Tibial nerve (tissue), 4 donors: ENCODE results near the gene HBZ. TPM values are rescaled to one million over a fixed set of nuclear protein-coding genes. Genes with fewer than 3 reads are reported as not detected.

Experiments used
- DNase-seq, 2 donors: peaks; one replicate each; pipeline ENCODE4 v3.0.0-alpha.2; 2019; ENCODE audit warnings: low spot score in 2 of 2
- H3K27ac ChIP-seq, 4 donors: fragments of 200-600 bp; sonication (generic) in 3 of 4; one replicate each; pipeline ENCODE4 v1.5.1; 2017 to 2019; ENCODE audit warnings: mild to moderate bottlenecking in 1 of 4
- H3K27me3 ChIP-seq, 2 donors: fragments of 200-600 bp; sonication (generic) in 1 of 2; one replicate each; pipeline versions ENCODE4 v1.5.1 to v1.6.0; 2017 to 2019
- H3K36me3 ChIP-seq, 3 donors: fragments of 200-600 bp; sonication (generic); one replicate each; pipeline ENCODE4 v1.5.1; 2018 to 2019
- H3K4me1 ChIP-seq, 4 donors: fragments of 200-600 bp; sonication (generic) in 3 of 4; one replicate each; pipeline ENCODE4 v1.5.1; 2017 to 2019
- H3K4me3 ChIP-seq, 4 donors: fragments of 200-600 bp; sonication (generic) in 3 of 4; one replicate each; pipeline ENCODE4 v1.5.1; 2017 to 2019; ENCODE audit warnings: mild to moderate bottlenecking in 1 of 4, moderate library complexity in 1 of 4
- H3K9me3 ChIP-seq, 4 donors: fragments of 200-600 bp; sonication (generic) in 3 of 4; one replicate each; pipeline ENCODE4 v1.5.1; 2017 to 2019
- EP300 ChIP-seq, 2 donors: sonication (generic); formaldehyde crosslinking; IDR thresholded peaks; one replicate each; pipeline ENCODE4 v1.6.1; 2017; ENCODE audit warnings: antibody characterized with exemption in 2 of 2, mild to moderate bottlenecking in 1 of 2
- POLR2A ChIP-seq, 2 donors: fragments of 450-650 bp; IDR thresholded peaks; one replicate each; pipeline ENCODE4 v1.6.1; 2017; ENCODE audit warnings: antibody characterized with exemption in 2 of 2, mild to moderate bottlenecking in 2 of 2, moderate library complexity in 2 of 2
- WGBS, 2 donors: methylation state at CpG; one replicate each; pipeline ENCODE4 v1.1.5; 2018; 5-methylcytosine and 5-hydroxymethylcytosine counted together
- total RNA-seq, 4 donors: library from RNA; depleted of rRNA; stranded (reverse); fragments of >200 nt; gene quantifications; one replicate each; pipeline ENCODE4 v1.1.0, GENCODE V29; 2016
- TF ChIP-seq, protein P1 (sequence below), 5 experiments: fragments of 200-600 bp in 3 of 5; fragments of 450-650 bp in 2 of 5; sonication (generic) in 3 of 5; IDR thresholded peaks; one replicate each; pipeline ENCODE4 v1.5.1; 2016 to 2019; ENCODE audit warnings: antibody characterized with exemption in 5 of 5, mild to moderate bottlenecking in 3 of 5, moderate library complexity in 2 of 5

Gene HBZ
- total RNA-seq, 4 donors from 2014 or later: not detected

DNA sequence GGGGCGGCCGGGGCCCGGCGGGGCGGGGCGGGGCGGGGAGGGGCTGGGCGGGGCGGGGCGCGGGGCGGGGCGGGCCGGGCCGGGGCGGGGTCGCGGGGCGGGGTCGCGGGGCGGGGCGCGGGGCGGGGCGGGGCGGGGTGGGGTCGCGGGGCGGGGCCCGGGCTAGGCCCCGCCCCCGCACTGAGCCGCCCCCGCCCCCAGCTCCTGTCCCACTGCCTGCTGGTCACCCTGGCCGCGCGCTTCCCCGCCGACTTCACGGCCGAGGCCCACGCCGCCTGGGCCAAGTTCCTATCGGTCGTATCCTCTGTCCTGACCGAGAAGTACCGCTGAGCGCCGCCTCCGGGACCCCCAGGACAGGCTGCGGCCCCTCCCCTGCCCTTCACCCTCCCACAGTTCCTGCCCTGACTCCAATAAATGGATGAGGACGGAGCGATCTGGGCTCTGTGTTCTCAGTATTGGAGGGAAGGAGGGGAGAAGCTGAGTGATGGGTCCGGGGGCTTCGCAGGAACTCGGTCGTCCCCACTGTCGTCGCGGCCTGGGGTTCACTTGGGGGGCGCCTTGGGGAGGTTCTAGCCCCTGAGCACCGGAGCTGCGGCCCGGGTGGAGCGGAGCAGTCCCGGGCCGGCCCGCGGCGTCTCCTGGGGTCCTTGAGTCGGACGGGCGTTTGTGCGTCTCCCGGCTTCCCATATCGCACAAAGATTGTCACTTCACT, 12.5 kb downstream of the HBZ start:
- no peaks in the 10 kb centered on the region for H3K36me3 ChIP-seq
- DNase-seq: no peak
- WGBS, 2 donors: 0 to 4% methylated on average over 3 to 20 of the region's 77 CpGs
- peaks cover 3 to 55% of the 10 kb centered on the region in 2 donors for H3K27me3 ChIP-seq
- no peak overlapping the region for H3K27ac ChIP-seq
- TF ChIP-seq, protein P1, sequence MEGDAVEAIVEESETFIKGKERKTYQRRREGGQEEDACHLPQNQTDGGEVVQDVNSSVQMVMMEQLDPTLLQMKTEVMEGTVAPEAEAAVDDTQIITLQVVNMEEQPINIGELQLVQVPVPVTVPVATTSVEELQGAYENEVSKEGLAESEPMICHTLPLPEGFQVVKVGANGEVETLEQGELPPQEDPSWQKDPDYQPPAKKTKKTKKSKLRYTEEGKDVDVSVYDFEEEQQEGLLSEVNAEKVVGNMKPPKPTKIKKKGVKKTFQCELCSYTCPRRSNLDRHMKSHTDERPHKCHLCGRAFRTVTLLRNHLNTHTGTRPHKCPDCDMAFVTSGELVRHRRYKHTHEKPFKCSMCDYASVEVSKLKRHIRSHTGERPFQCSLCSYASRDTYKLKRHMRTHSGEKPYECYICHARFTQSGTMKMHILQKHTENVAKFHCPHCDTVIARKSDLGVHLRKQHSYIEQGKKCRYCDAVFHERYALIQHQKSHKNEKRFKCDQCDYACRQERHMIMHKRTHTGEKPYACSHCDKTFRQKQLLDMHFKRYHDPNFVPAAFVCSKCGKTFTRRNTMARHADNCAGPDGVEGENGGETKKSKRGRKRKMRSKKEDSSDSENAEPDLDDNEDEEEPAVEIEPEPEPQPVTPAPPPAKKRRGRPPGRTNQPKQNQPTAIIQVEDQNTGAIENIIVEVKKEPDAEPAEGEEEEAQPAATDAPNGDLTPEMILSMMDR (IDR thresholded peaks at IDR 0.05): no peak
- TF ChIP-seq POLR2A (IDR thresholded peaks at IDR 0.05) (no peak), EP300 (IDR thresholded peaks at IDR 0.05) (no peak)
- peak overlapping the region in 1 of 4 donors; percentile 8 for H3K4me3 ChIP-seq
- no peaks in the 10 kb centered on the region for H3K9me3 ChIP-seq
- peaks cover 0 to 22% (median 15%) of the 10 kb centered on the region in 4 donors for H3K4me1 ChIP-seq

DNA sequence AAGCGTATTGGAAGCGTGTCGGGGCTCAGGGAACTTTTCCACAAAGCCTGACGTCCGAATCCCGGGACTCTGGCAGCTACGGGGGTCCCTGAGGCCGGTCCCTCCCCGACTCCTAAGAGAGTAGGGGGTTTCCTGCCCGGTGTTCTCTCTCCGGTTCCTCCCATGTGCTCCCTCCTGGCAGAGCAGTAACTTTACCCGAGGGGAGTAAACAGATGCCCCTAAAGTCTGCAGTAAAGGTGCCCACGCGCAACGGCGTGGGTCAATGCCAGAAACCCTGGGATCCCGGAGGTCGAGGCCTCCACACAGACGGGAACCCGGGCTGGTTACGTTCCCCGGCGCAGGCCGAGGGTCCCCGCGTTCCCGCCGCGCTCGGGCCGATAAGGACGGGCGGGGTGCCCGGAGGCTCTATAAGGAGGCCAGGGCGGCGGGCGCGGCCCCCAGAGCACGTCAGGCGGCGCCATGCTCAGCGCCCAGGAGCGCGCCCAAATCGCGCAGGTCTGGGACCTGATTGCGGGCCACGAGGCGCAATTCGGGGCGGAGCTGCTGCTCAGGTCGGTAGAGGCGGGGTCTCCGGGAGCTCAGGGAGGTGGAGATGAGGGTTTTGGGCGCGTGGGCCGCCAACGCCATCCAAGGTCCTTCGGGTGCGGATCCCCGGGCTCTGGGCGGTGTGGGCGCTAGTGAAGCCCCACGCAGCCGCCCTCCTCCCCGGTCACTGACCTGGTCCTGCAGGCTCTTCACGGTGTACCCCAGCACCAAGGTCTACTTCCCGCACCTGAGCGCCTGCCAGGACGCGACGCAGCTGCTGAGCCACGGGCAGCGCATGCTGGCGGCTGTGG, 13.3 kb downstream of the HBZ start, which contains the start of gene HBM:
Gene HBM (plus strand): TSS at position 440 of the 836 bp plus-strand sequence. CDS start 20 bp downstream, at position 460.
- 1 to 2% methylated on average over 40 to 63 of the region's 75 CpGs for WGBS, 2 donors
- H3K27me3 ChIP-seq: peaks cover 3 to 63% of the 10 kb centered on the region in 2 donors

DNA sequence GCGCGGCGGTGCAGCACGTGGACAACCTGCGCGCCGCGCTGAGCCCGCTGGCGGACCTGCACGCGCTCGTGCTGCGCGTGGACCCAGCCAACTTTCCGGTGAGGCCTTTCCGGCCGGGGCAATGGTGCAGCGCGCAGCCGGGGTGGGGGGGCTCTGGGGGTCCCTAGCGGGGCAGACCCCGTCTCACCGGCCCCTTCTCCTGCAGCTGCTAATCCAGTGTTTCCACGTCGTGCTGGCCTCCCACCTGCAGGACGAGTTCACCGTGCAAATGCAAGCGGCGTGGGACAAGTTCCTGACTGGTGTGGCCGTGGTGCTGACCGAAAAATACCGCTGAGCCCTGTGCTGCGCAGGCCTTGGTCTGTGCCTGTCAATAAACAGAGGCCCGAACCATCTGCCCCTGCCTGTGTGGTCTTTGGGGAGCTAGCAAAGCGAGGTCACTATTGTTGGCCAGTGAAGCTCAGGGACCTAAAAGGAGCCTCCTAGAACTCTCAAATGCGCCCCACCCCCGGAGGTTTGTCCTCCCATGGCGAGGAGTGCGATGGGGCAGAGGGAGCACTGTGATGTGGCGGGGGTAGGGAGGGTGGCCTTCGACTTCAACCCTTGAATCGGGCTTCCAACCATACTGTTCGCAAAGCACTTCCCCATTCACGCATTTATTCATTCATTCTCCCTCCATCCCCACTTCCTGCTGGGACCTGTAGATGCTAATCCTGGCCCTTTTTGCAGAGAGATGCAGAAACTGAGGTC, 14.1 kb downstream of the HBZ start:
- H3K4me1 ChIP-seq: peaks cover 0 to 22% (median 15%) of the 10 kb centered on the region in 4 donors
- WGBS, 2 donors: 3 to 6% methylated on average over 32 to 37 of the region's 45 CpGs
- DNase-seq: no peak
- no peaks in the 10 kb centered on the region for H3K36me3 ChIP-seq
- TF ChIP-seq, protein P1 (IDR thresholded peaks at IDR 0.05): no peak
- TF ChIP-seq EP300 (IDR thresholded peaks at IDR 0.05): no peak
- TF ChIP-seq POLR2A (IDR thresholded peaks at IDR 0.05): no peak
- peaks cover 3 to 71% of the 10 kb centered on the region in 2 donors for H3K27me3 ChIP-seq
- H3K9me3 ChIP-seq: no peaks in the 10 kb centered on the region
- H3K27ac ChIP-seq: no peak overlapping the region
- H3K4me3 ChIP-seq: no peak overlapping the region

More for the DNA sequence above, 13.3 kb downstream of the HBZ start, which contains the start of gene HBM:
- TF ChIP-seq, protein P1 (IDR thresholded peaks at IDR 0.05): no peak
- TF ChIP-seq EP300 (IDR thresholded peaks at IDR 0.05) (no peak), POLR2A (IDR thresholded peaks at IDR 0.05) (no peak)
- H3K4me1 ChIP-seq: peaks cover 0 to 22% (median 15%) of the 10 kb centered on the region in 4 donors
- DNase-seq: no peak
- H3K4me3 ChIP-seq: peak within 1 kb of the TSS in 1 of 4 donors; percentile 8
- no peak within 1 kb of the TSS for H3K27ac ChIP-seq
- H3K36me3 ChIP-seq: no peaks in the 10 kb centered on the region
- no peaks in the 10 kb centered on the region for H3K9me3 ChIP-seq

DNA sequence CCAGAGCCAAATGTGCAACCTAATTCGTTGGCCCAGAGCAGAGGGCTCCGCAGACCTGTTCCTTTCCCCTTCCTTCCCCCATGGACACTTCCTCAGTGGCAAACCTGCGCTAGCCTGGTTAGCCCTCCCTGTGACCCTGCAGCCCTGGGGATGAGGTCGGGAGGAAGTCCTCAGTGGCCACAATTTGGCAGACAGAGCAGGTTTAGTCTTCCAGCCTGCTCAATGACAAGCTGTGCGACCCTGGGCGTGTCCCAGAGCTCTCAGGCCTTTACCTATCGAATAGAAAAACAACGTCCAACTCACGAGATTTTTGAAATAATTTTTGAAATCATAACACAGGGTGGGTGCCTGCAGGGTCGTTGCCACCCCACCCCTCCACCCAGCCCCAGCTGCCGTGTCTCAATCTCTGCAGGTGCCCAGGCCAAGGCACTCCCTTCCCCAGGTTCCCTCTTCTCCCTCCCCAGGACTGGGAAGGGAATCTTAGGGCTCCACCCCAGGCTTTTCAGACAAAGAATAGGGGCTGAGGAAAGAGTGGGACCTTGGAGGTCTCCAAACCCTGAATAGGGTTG, 14.8 kb downstream of the HBZ start:
- no peak overlapping the region for H3K4me3 ChIP-seq
- DNase-seq: no peak
- WGBS, 2 donors: 13 to 17% methylated on average over 10 to 11 of the region's 11 CpGs
- no peak for TF ChIP-seq POLR2A (IDR thresholded peaks at IDR 0.05)
- TF ChIP-seq, protein P1 (IDR thresholded peaks at IDR 0.05): no peak
- no peak for TF ChIP-seq EP300 (IDR thresholded peaks at IDR 0.05)
- H3K27me3 ChIP-seq: peaks cover 3 to 76% of the 10 kb centered on the region in 2 donors
- no peaks in the 10 kb centered on the region for H3K9me3 ChIP-seq
- peaks cover 0 to 22% (median 15%) of the 10 kb centered on the region in 4 donors for H3K4me1 ChIP-seq
- H3K36me3 ChIP-seq: no peaks in the 10 kb centered on the region
- H3K27ac ChIP-seq: no peak overlapping the region
